T-helper 2 cell treated with Interferon-gamma antibody and Interleukin-4, amounts not matched to agents 100 ng/mL and 5 ng/mL, for 36 hours (primary cell): ENCODE results near the gene IFNA5. TPM values are rescaled to one million over a fixed set of nuclear protein-coding genes. Genes with fewer than 3 reads are reported as not detected.

ENCODE experiments used
- intact Hi-C: fragments of 100-400 bp; cut with micrococcal nuclease; formaldehyde crosslinking; loops from one replicate; pipeline ENCODE4 v1.15.1; 2023
- total RNA-seq: library from RNA; stranded (reverse); gene quantifications from 2 replicates; pipeline ENCODE4 v1.2.3, GENCODE V29; 2022

Gene IFNA5
- total RNA-seq, 1 donor from 2014 or later = not detected

DNA sequence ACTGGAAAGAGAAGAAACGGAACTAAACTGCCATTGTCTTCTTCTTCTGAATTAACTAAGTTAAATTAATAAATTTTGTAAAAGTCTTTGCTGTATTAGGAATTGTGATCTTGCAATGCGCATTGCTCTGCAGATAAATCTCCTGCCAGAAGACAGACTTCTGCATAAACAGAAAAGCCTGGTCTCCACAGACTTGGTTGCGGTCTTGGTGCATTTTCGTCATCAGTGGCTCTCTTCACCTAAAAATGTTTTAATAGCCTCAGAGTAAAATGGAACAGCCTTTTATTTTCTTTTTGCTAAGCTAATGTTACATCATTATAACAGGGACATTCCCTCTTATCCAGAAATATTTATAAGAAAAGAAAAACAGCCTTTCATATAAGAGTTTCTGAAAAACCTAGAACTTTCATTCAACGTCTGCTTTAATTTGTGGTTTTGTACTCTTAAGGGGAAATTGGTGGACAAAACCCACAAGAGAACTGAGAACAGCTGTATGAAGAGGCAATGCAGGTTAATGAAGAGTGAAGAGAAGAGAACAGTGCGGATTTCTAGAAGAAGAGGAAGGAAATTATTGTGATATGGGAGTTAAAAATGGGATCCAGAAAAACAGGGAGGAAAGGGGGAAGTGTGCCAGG lies 10.1 kb downstream of the IFNA5 start:
- intact Hi-C loops = no loop called here

DNA sequence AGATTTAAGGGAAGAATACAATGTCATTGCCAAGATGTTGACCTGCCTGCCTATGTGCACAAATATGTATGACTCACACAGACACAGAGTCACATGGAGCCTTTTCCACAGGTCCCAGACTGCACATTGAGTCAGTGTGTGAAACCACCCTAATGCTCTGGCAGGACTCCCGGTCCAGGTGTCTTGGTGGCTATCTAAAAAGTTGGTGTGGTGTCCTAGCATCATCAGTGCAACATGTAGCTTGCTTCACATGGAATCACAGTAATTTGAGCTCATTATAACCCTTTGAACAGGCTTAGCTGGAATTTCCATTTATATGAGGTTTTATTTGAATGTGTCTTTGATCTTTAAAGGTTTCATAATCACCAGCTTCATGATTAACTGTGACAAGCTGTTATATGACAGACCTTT lies 10.7 kb downstream of the IFNA5 start:
- intact Hi-C loops = no loop called here

DNA sequence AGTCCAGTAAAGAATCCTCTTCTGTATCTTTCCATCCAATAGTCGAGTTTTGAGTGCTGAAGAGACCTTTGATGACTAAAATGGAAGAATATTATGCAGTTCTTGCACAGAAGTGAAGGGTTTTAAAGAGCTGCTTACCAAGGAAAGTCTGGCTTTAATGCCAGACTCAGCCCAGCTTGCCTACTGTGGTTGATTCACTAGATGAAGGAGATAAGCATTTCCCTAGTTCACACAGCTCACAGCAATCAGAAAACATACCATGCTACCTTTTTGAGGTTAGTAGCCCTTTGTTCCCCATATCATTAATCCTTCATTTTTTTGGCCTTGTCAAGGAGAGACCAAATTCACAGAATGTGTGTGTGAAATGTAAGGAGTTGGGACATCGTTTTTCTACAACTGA lies 15.3 kb downstream of the IFNA5 start:
- intact Hi-C loops = no loop called here

DNA sequence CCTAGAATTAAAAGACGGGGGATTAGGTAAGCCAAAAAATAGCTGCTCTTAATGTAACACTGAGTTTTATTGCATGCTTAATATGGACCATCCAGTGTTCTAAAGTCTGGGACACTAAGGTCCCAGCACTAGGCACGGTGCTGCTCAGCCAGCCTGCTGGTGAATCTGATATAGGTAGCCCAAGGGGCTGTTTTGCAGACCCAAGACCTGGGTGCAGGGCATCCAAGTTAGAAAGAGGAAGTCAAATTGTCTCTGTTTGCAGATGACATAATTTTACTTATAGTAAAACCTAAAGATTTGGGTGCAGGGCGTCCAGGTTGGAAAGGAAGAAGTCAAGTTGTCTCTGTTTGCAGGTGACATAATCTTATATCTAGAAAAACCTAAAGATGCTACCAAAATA lies 17.8 kb downstream of the IFNA5 start:
- intact Hi-C loops = no loop called here

DNA sequence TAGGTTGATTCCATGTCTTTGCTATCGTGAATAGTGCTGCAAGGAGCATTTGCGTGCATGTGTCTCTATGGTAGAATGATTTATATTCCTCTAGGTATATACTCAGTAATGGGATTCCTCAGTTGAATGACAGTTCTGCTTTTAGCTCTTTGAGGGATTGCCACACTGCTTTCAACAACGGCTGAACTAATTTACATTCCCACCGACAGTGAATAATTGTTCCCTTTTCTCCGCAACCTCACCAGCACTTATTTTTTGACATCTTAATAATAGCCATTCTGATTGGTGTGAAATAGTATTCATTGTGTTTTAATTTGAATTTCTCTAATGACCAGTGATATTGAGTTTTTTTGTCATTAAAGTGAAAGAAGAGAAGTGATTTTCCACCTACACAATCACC lies 18.5 kb downstream of the IFNA5 start:
- intact Hi-C loops = no loop called here

DNA sequence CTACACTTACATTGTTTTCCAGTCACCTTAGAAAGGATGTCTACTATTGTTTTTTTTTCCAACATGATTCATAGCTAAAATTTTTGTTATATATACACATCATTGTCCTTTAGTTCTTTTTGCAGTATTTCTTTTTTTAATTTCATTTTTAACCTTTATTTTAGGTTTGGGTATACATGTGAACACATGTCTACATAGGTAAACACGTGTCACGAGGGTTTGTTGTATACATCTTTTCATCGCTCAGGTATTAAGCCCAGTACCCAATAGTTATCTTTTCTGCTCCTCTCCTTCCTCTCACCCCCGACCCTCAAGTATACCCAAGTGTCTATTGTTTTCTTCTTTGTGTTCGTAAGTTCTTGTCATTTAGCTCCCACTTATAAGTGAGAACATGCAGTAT lies 19.0 kb downstream of the IFNA5 start:
- intact Hi-C loops = no loop called here

DNA sequence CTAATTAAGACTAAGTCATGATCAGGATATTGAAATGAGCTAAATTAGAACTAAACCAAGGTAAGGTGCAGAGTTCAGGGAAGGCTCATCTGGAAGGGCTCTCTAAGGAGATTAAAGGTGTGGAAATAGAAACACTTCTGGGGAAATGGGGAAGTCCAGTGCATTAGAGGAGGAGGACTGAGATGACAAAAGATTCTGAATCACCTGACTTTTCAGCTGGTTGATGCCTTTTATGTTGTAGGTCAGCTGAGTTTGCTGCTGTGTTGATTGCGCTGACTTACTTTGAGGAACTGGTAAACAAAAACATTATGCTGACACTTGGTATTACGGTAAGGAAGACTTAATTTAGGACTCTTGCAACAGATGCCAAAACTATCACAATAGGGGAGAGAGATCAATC lies 23.8 kb downstream of the IFNA5 start:
- intact Hi-C loops = no loop called here

DNA sequence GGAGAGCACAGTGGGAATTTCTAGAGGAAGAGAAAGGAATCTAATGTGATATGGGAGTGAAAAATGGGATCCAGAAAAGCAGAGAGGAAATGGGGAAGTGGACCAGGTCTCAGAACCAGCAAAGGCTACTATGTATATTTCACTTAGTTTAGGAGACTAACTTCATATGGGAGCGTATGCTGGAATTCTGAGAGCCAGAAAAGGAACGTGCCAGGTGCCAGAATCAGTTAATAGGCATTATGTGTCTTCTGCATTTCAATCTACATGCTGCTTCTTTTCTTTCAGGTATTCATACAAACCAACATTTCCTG lies 36.8 kb downstream of the IFNA5 start:
- intact Hi-C loops = no loop called here

DNA sequence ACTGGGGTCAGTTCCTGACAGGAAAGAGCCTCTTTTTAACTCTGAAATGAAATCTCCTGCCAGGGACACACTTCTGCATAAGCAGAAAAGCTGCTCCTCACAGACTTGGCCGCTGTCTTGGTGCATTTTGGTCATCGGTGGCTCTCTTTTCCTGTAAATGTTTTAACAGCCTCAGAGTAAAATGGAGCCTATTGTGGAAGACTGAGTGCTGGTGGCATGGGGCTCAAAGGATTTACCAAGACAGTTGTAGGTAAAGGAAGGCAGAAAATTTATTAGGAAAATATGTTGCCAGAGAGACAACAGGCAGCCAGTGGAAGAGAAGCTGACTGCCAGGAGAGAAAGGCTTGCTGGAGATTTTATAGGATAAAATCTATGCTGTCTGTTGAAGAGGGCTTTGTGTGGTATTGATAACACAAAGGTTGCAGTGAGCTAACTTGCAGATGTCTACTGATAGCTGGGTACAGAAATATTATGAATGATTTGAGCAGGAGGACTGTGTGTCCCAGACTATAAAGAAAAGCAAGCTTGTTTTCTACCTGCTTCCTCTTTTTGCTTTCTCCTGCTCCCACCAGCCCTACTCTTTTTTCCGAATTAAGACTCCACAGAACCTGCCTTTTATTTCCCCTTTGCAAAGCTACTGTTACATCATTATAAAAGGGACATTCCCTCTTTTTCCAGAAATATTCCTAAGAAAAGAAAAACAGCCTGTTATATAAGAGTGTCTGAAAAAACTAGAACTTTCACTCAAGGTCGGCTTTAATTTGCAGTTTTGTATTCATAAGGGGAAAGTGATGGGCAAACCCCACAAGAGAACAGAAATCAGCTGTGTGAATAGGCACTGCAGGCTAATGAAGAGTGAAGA lies 37.4 kb downstream of the IFNA5 start:
- intact Hi-C loops = no loop called here

DNA sequence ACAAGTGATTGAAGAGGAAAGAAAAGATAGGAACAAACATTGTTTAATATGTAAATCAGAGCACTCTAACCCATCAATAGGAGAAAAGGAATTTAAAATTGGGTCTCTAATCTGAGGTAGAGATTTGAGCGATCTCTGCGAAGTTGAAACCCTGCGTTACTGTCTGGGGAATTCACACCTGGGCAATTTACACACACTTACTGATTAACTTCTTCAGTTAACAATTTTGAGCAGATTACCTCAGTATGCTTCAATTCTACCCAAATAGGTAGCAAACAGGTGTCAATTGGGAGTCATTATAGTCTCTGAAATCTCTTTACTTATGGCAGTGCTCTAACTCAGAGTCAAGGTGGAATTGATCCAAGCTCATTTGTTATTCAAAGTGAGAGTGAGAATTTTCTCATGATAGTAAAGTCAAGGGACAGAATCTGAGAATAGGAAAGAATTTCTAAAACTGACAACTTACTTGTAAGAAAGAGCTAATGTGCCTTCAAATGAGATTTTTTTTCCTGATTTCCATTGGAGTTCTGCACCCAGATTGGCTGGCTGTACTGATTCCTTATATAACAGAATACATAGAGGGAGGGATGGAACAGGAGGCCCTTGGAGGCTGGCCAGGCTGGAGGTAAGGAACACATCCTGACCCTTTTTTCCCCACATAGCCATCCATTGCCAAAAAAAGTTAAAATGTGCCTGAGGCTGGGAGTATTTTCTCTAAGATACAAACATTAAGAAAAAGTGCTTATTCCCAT lies 38.2 kb downstream of the IFNA5 start:
- intact Hi-C loops = no loop called here

DNA sequence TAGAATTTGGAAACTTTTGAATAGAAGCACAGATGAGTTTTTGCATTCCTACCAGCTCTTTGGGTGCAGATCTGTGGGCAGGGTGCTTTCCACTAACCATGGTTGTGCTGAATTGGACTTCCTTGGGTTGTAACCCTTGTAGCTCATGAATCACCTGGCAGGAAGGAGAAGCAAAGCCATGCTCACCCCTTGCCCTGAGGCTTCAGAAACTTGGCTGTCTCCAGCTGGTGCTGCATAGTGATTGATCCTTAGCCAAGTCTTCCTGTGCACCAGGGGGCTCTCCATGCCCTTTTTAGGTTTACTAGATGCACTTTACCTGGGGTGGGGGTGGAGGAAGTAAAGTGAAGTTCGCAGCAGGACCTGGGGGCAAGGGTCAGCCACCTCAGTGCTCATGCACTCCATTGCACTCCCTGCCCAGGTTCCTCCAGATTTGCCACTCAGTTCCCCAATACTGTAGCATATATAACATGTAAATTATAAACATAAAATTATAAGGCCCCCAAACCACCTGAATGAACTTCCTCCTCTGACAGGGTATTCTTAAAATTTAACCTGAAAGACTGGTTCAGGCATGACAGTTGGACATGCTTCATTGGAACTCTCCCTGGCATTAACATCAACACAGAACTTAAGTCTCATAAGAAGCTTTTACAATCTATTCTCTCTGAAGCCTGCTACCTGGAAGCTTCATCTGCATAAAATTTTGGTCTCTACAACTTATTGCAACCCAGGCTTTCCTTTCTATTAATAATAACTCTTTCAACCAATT lies 39.5 kb downstream of the IFNA5 start:
- intact Hi-C loops = no loop called here

DNA sequence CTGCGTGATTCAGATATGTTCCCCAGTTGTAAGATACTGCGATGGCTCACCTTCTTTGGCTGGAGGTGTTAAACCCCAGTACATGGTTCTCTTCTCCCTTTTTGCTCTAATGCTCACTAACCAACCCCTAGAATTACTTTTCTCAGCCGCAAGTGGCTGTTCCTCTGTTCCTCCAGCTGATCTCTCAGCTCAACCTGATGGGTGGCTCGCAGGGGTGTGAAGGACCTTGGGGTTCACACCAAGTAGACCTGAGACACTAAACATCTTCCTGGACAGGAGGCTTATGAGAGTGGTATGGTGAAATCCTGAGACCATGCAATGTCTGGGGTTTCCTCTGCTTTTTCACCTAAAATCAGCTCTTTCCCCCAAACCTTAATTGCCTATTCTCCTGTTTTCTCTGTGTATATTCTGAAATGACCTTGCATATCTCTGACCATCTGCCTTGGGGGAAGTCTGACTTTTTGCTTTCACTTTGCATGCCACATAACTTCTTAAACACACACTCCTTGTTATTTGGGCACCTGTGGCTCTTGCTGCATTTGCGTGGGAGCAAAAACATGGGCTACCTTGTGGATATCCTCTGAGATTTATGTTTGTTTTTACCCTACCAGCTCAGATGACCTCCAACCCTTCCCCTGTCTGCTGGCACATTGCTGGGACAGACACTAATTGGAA lies 49.4 kb downstream of the IFNA5 start:
- intact Hi-C loops = no loop called here

Other genes starting within 250 kb of the IFNA5 start
- gene IFNB1, start 227.4 kb downstream of the IFNA5 start, total RNA-seq = not detected in 2 replicates
- not detected in 2 replicates for gene IFNW1, start 163.5 kb downstream of the IFNA5 start, total RNA-seq
- not detected in 2 replicates for gene IFNA21, start 138.7 kb downstream of the IFNA5 start, total RNA-seq
- not detected in 2 replicates for gene IFNA4, start 117.7 kb downstream of the IFNA5 start, total RNA-seq
- not detected in 2 replicates for gene IFNA7, start 103.1 kb downstream of the IFNA5 start, total RNA-seq
- not detected in 2 replicates for gene IFNA10, start 98.2 kb downstream of the IFNA5 start, total RNA-seq
- not detected in 2 replicates for gene IFNA16, start 88.0 kb downstream of the IFNA5 start, total RNA-seq
- not detected in 2 replicates for gene IFNA17, start 77.1 kb downstream of the IFNA5 start, total RNA-seq
- gene IFNA14, start 65.3 kb downstream of the IFNA5 start, total RNA-seq = not detected in 2 replicates
- 17.1 and 17.2 TPM in 2 replicates for gene KLHL9, start 30.1 kb upstream of the IFNA5 start, total RNA-seq
- not detected in 2 replicates for gene IFNA6, start 45.6 kb upstream of the IFNA5 start, total RNA-seq
- gene IFNA13, start 62.7 kb upstream of the IFNA5 start, total RNA-seq = not detected in 2 replicates
- gene IFNA2, start 80.1 kb upstream of the IFNA5 start, total RNA-seq = not detected in 2 replicates
- gene IFNA8, start 103.8 kb upstream of the IFNA5 start, total RNA-seq = not detected in 2 replicates
- not detected in 2 replicates for gene IFNA1, start 135.1 kb upstream of the IFNA5 start, total RNA-seq
- not detected in 2 replicates for gene IFNE, start 177.0 kb upstream of the IFNA5 start, total RNA-seq